Hair follicular keratinocyte (primary cell): ENCODE data around the gene PEPD. TPM values are rescaled to one million over a fixed set of nuclear protein-coding genes. Genes with fewer than 3 reads are reported as not detected.

ENCODE experiments used
- total RNA-seq: library from RNA; depleted of rRNA; stranded (reverse); fragments of >200 nt; gene quantifications from 2 replicates; pipeline ENCODE4 v1.2.3, GENCODE V29; 2015

The PEPD gene
- total RNA-seq, result 24.1 and 29.2 TPM in 2 replicates

DNA sequence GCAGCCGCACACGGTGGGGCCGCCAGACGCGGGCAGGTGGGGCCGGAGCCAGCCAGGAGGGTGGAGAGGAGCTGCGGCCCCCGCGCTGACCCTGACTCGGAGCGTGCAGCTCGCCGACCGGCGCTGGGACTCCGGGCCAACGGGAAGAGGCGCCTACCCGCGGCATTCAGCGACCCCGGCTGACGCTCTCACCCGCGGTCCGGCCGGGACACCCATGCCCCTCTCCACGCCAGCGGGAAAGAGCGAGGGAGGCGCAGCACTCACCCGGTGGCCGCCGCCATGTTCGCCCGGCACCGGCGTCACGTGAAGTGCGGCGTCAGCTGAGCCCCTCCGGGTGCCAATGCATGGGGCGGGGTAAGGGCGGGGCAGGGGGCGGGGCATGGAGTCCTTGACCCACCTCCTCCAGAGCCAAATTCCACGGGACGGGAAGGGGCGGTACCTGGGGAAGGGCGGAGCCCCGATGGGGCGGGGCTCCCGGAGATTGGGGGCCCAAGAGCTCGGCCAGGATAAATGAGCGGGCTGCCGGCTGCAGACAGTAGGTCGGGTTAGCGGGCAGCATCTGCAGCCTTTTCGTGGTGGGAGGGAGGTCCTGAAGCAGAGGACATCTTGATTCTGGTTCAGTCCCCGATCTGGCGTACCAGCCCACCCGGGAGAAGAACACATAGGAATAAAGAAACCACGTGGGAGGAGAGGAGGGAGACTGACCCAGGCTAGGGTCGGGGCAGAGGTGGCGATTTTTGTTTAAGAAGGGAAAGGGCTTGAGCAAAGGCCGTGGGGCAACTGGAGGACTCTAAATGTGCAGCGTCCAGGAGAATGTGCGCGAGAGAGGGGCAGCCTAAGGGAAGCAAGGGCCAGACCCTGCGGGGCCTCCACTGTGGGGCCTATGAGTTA is at the start of gene PEPD:
Gene PEPD, minus strand, starts transcription at position 312 of the 891 bp plus-strand sequence. Its CDS starts 31 bp downstream, at position 281.

DNA sequence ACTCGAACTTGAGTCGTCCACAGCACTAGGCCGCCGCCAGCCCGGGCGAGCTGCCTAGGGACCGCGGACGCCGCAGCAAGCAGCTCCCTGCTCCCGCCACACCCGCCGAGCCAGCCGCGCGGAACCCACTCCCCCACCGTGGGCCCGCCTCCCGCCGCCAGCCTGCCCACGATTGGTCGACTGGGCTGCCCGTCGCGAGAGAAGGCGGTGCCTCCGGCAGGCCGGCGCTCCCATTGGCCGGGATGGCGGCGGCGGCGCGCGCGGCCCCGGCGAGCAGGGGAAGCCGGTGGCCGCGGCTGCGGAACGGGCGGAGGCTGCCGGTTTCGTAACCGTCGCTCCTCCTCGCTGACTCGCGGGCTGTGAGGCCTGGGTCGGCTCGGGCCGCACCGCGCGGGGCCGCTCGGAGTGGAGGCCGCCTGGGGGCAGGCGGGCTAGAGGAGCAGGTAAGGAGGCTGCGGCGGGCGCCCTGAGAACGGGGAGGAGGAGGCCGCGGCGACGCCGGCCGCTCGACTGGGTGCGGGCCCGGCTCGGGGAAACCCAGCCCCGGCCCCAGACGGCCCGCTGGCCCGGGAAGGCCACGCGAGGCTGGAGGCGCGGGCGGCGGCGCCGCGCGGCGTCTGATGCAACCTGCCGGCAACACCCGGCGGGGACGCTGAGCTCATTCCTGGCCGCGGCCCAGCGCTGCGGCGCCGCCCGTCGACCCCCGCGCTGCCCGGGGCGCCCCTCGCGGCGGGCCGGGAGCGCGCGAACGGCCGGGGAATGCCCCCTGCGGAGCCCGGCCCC is 147.9 kb downstream of the PEPD start, which contains the start of gene CEBPG:
Gene CEBPG, plus strand, starts transcription at position 257 of the 783 bp plus-strand sequence. CDS start 5,531 bp downstream, outside the sequence.

Other genes with a start within 250 kb of the PEPD start
- 0.86 and 1.2 TPM in 2 replicates for gene CEBPA, start 219.3 kb downstream of the PEPD start, total RNA-seq
- gene CEBPG, start 148.1 kb downstream of the PEPD start, total RNA-seq, result 34.1 and 41.1 TPM in 2 replicates
- not detected in 2 replicates for gene CHST8, start 100.2 kb upstream of the PEPD start, total RNA-seq